ENCODE results near the gene POC1A.
"Not testable (repeated sequence)": the region's sequence is repeated elsewhere in the genome, so short reads cannot be mapped to it uniquely, and the experiment has no call there.

The POC1A gene

GRCh38 chr3:52044869-52045619, 109.2 kb downstream of the POC1A start:
- Histone ChIP-seq H3K4me3 (ENCODE audit: low read length) (no peak overlapping the region), H3K9ac (ENCODE audit: low read length) (no peak overlapping the region), H3K27me3 (replicated peaks; ENCODE audit: control insufficient read depth, insufficient read depth, low read length) (no peaks in the 10 kb centered on the region), H3K9me3 (ENCODE audit: control insufficient read depth, low read length) (no peaks in the 10 kb centered on the region), H3K4me1 (ENCODE audit: control insufficient read depth, insufficient read depth, low read length) (peaks cover 17% of the 10 kb centered on the region), H3K36me3 (ENCODE audit: control insufficient read depth, insufficient read depth, low read length, severe bottlenecking) (peaks cover 6% of the 10 kb centered on the region)
- no peak for DNase-seq (ENCODE audit: low read depth)

- H3K9ac ChIP-seq (ENCODE audit: low read length): no peak overlapping the region
- H3K4me1 ChIP-seq (ENCODE audit: control insufficient read depth, insufficient read depth, low read length): peaks cover 17% of the 10 kb centered on the region
- H3K27me3 ChIP-seq (replicated peaks; ENCODE audit: control insufficient read depth, insufficient read depth, low read length): no peaks in the 10 kb centered on the region
- H3K36me3 ChIP-seq (ENCODE audit: control insufficient read depth, insufficient read depth, low read length, severe bottlenecking): no peaks in the 10 kb centered on the region
- DNase-seq (ENCODE audit: low read depth): no peak
- H3K9me3 ChIP-seq (ENCODE audit: control insufficient read depth, low read length): no peaks in the 10 kb centered on the region
- H3K4me3 ChIP-seq (ENCODE audit: low read length): no peak overlapping the region
These were observed 110.5 kb downstream of the POC1A start for GRCh38 chr3:52043750-52044149.

GRCh38 chr3:52043039-52043438, 111.2 kb downstream of the POC1A start:
- not testable (repeated sequence) for H3K36me3 ChIP-seq (ENCODE audit: control insufficient read depth, insufficient read depth, low read length, severe bottlenecking); H3K27me3 ChIP-seq (replicated peaks; ENCODE audit: control insufficient read depth, insufficient read depth, low read length); DNase-seq (ENCODE audit: low read depth); H3K9me3 ChIP-seq (ENCODE audit: control insufficient read depth, low read length); H3K4me3 ChIP-seq (ENCODE audit: low read length); H3K9ac ChIP-seq (ENCODE audit: low read length)
- H3K4me1 ChIP-seq (ENCODE audit: control insufficient read depth, insufficient read depth, low read length): peaks cover 17% of the 10 kb centered on the region

GRCh38 chr3:52041118-52041731, 113.0 kb downstream of the POC1A start:
- H3K27me3 ChIP-seq (replicated peaks; ENCODE audit: control insufficient read depth, insufficient read depth, low read length): no peaks in the 10 kb centered on the region
- H3K4me1 ChIP-seq (ENCODE audit: control insufficient read depth, insufficient read depth, low read length): peaks cover 8% of the 10 kb centered on the region

GRCh38 chr3:52040600-52040999, 113.6 kb downstream of the POC1A start:
- Histone ChIP-seq H3K9me3 (ENCODE audit: control insufficient read depth, low read length) (no peaks in the 10 kb centered on the region), H3K27me3 (replicated peaks; ENCODE audit: control insufficient read depth, insufficient read depth, low read length) (no peaks in the 10 kb centered on the region), H3K9ac (ENCODE audit: low read length) (no peak overlapping the region), H3K36me3 (ENCODE audit: control insufficient read depth, insufficient read depth, low read length, severe bottlenecking) (no peaks in the 10 kb centered on the region), H3K4me3 (ENCODE audit: low read length) (no peak overlapping the region), H3K4me1 (ENCODE audit: control insufficient read depth, insufficient read depth, low read length) (peaks cover 2% of the 10 kb centered on the region)
- DNase-seq (ENCODE audit: low read depth): no peak

More at GRCh38 chr3:52041118-52041731, 113.0 kb downstream of the POC1A start:
- no peak overlapping the region for H3K4me3 ChIP-seq (ENCODE audit: low read length)
- H3K9me3 ChIP-seq (ENCODE audit: control insufficient read depth, low read length): no peaks in the 10 kb centered on the region
- no peak for DNase-seq (ENCODE audit: low read depth)
- H3K9ac ChIP-seq (ENCODE audit: low read length): no peak overlapping the region
- no peaks in the 10 kb centered on the region for H3K36me3 ChIP-seq (ENCODE audit: control insufficient read depth, insufficient read depth, low read length, severe bottlenecking)

GRCh38 chr3:52039846-52040245, 114.4 kb downstream of the POC1A start:
- Histone ChIP-seq H3K4me3 (ENCODE audit: low read length) (no peak overlapping the region), H3K9me3 (ENCODE audit: control insufficient read depth, low read length) (no peaks in the 10 kb centered on the region), H3K27me3 (replicated peaks; ENCODE audit: control insufficient read depth, insufficient read depth, low read length) (no peaks in the 10 kb centered on the region), H3K9ac (ENCODE audit: low read length) (no peak overlapping the region), H3K36me3 (ENCODE audit: control insufficient read depth, insufficient read depth, low read length, severe bottlenecking) (no peaks in the 10 kb centered on the region), H3K4me1 (ENCODE audit: control insufficient read depth, insufficient read depth, low read length) (no peaks in the 10 kb centered on the region)
- no peak for DNase-seq (ENCODE audit: low read depth)

GRCh38 chr3:52039426-52039825, 114.8 kb downstream of the POC1A start:
- Histone ChIP-seq H3K4me3 (ENCODE audit: low read length) (no peak overlapping the region), H3K4me1 (ENCODE audit: control insufficient read depth, insufficient read depth, low read length) (no peaks in the 10 kb centered on the region), H3K27me3 (replicated peaks; ENCODE audit: control insufficient read depth, insufficient read depth, low read length) (no peaks in the 10 kb centered on the region), H3K9ac (ENCODE audit: low read length) (no peak overlapping the region), H3K36me3 (ENCODE audit: control insufficient read depth, insufficient read depth, low read length, severe bottlenecking) (no peaks in the 10 kb centered on the region), H3K9me3 (ENCODE audit: control insufficient read depth, low read length) (no peaks in the 10 kb centered on the region)
- DNase-seq (ENCODE audit: low read depth): no peak

GRCh38 chr3:52038227-52038626, 116.0 kb downstream of the POC1A start:
- H3K36me3 ChIP-seq (ENCODE audit: control insufficient read depth, insufficient read depth, low read length, severe bottlenecking): no peaks in the 10 kb centered on the region
- H3K27me3 ChIP-seq (replicated peaks; ENCODE audit: control insufficient read depth, insufficient read depth, low read length): no peaks in the 10 kb centered on the region
- no peak overlapping the region for H3K9ac ChIP-seq (ENCODE audit: low read length)
- peaks cover 2% of the 10 kb centered on the region for H3K9me3 ChIP-seq (ENCODE audit: control insufficient read depth, low read length)
- DNase-seq (ENCODE audit: low read depth): no peak
- no peaks in the 10 kb centered on the region for H3K4me1 ChIP-seq (ENCODE audit: control insufficient read depth, insufficient read depth, low read length)
- no peak overlapping the region for H3K4me3 ChIP-seq (ENCODE audit: low read length)

GRCh38 chr3:52037291-52037690, 116.9 kb downstream of the POC1A start:
- no peak for DNase-seq (ENCODE audit: low read depth)

GRCh38 chr3:52036829-52037228, 117.4 kb downstream of the POC1A start:
- Histone ChIP-seq H3K27me3 (replicated peaks; ENCODE audit: control insufficient read depth, insufficient read depth, low read length) (no peaks in the 10 kb centered on the region), H3K4me1 (ENCODE audit: control insufficient read depth, insufficient read depth, low read length) (no peaks in the 10 kb centered on the region), H3K9me3 (ENCODE audit: control insufficient read depth, low read length) (peaks cover 7% of the 10 kb centered on the region), H3K36me3 (ENCODE audit: control insufficient read depth, insufficient read depth, low read length, severe bottlenecking) (no peaks in the 10 kb centered on the region), H3K4me3 (ENCODE audit: low read length) (no peak overlapping the region), H3K9ac (ENCODE audit: low read length) (no peak overlapping the region)
- DNase-seq (ENCODE audit: low read depth): no peak

More at GRCh38 chr3:52037291-52037690, 116.9 kb downstream of the POC1A start:
- no peaks in the 10 kb centered on the region for H3K27me3 ChIP-seq (replicated peaks; ENCODE audit: control insufficient read depth, insufficient read depth, low read length)
- H3K4me3 ChIP-seq (ENCODE audit: low read length): no peak overlapping the region
- H3K4me1 ChIP-seq (ENCODE audit: control insufficient read depth, insufficient read depth, low read length): no peaks in the 10 kb centered on the region
- H3K9ac ChIP-seq (ENCODE audit: low read length): no peak overlapping the region
- H3K36me3 ChIP-seq (ENCODE audit: control insufficient read depth, insufficient read depth, low read length, severe bottlenecking): no peaks in the 10 kb centered on the region
- H3K9me3 ChIP-seq (ENCODE audit: control insufficient read depth, low read length): peaks cover 3% of the 10 kb centered on the region

GRCh38 chr3:52036222-52036694, 118.0 kb downstream of the POC1A start:
- no peak for DNase-seq (ENCODE audit: low read depth)
- H3K27me3 ChIP-seq (replicated peaks; ENCODE audit: control insufficient read depth, insufficient read depth, low read length): no peaks in the 10 kb centered on the region
- H3K4me1 ChIP-seq (ENCODE audit: control insufficient read depth, insufficient read depth, low read length): no peaks in the 10 kb centered on the region
- H3K4me3 ChIP-seq (ENCODE audit: low read length): no peak overlapping the region
- peaks cover 13% of the 10 kb centered on the region for H3K9me3 ChIP-seq (ENCODE audit: control insufficient read depth, low read length)
- H3K9ac ChIP-seq (ENCODE audit: low read length): no peak overlapping the region
- no peaks in the 10 kb centered on the region for H3K36me3 ChIP-seq (ENCODE audit: control insufficient read depth, insufficient read depth, low read length, severe bottlenecking)
